PC-9 (cell line): ENCODE data around the gene MYRIP.

Experiments used
- EZH2 ChIP-seq: fragments of 200-600 bp; sonication (generic); IDR thresholded peaks from 2 replicates; pipeline ENCODE4 v1.8.0; 2017; ENCODE audit warnings: antibody characterized with exemption, low read depth
- TF ChIP-seq, protein P1 (sequence below): fragments of 200-600 bp; sonication (generic); conservative IDR thresholded peaks from 2 replicates; pipeline ENCODE4 v1.6.1; 2017; ENCODE audit warnings: mixed run types, antibody characterized with exemption, mild to moderate bottlenecking, moderate library complexity

DNA sequence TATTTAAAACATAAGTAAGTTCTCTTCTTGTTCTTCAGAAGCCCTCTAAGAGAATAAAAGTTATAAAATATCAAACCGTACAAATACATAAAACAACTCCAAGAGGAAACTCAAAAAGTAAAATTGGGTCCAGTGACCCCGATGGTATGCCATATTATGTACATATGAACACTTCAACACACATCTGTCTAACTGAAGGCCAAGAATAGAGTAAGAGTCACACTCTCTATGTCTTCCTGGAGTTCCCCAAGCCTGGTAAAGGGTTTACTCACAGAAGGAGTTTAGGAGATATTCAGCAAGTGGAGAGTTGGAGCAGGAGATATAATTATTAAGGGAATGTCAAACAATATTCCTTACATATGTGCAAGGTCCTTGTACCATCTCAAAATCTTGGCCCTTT, 398.8 kb downstream of the MYRIP start:
- TF ChIP-seq, protein P1, sequence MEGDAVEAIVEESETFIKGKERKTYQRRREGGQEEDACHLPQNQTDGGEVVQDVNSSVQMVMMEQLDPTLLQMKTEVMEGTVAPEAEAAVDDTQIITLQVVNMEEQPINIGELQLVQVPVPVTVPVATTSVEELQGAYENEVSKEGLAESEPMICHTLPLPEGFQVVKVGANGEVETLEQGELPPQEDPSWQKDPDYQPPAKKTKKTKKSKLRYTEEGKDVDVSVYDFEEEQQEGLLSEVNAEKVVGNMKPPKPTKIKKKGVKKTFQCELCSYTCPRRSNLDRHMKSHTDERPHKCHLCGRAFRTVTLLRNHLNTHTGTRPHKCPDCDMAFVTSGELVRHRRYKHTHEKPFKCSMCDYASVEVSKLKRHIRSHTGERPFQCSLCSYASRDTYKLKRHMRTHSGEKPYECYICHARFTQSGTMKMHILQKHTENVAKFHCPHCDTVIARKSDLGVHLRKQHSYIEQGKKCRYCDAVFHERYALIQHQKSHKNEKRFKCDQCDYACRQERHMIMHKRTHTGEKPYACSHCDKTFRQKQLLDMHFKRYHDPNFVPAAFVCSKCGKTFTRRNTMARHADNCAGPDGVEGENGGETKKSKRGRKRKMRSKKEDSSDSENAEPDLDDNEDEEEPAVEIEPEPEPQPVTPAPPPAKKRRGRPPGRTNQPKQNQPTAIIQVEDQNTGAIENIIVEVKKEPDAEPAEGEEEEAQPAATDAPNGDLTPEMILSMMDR, result no peak
- no peak for TF ChIP-seq EZH2
